ENCODE data around the gene ADAMTS15.

The ADAMTS15 gene

GRCh38 chr11:130462931-130463330 lies 14.5 kb downstream of the ADAMTS15 start:
- TF ChIP-seq MYNN (tag by site-specific recombination; IDR thresholded peaks at IDR 0.05; ENCODE audit: borderline replicate concordance) (no peak), ZNF248 (tag by site-specific recombination; IDR thresholded peaks at IDR 0.05) (no peak)
- no peaks in the 10 kb centered on the region for H3K4me1 ChIP-seq (ENCODE audit: control insufficient read depth, insufficient read depth, low read length)
- peaks cover 0 to 19% of the 10 kb centered on the region in 2 experiments; a peak in 2 of 3 replicates for H3K36me3 ChIP-seq (ENCODE audit: control insufficient read depth in 2 of 2, insufficient read depth in 1 of 2, low read length in 2 of 2)
- ChIA-PET CTCF (interaction anchor here (0.5 to 0.7 kb wide), 2 partner anchors 21 to 399 kb away, joined by 3 read pairs; no protein-coding TSS in a partner anchor), POLR2A (no interaction called here)
- no peak overlapping the region for H3K27ac ChIP-seq (ENCODE audit: extremely low read depth, low read depth, low read length)
- no peak overlapping the region for H3K4me3 ChIP-seq (ENCODE audit: low read depth, low read length)
- no peaks in the 10 kb centered on the region for H3K9me3 ChIP-seq (ENCODE audit: control insufficient read depth, insufficient read depth, low read depth, low read length)

- no peaks in the 10 kb centered on the region for H3K4me1 ChIP-seq (ENCODE audit: control insufficient read depth, insufficient read depth, low read length)
- POLR2A ChIA-PET = no interaction called here
- H3K36me3 ChIP-seq (ENCODE audit: control insufficient read depth in 2 of 2, insufficient read depth in 1 of 2, low read length in 2 of 2) = peaks cover 0 to 19% of the 10 kb centered on the region in 2 experiments; a peak in 2 of 3 replicates
- no peaks in the 10 kb centered on the region for H3K9me3 ChIP-seq (ENCODE audit: control insufficient read depth, insufficient read depth, low read depth, low read length)
- H3K27ac ChIP-seq (ENCODE audit: extremely low read depth, low read depth, low read length) = no peak overlapping the region
- H3K4me3 ChIP-seq (ENCODE audit: low read depth, low read length) = no peak overlapping the region
- CTCF ChIA-PET = no interaction called here
- TF ChIP-seq, protein P1, sequence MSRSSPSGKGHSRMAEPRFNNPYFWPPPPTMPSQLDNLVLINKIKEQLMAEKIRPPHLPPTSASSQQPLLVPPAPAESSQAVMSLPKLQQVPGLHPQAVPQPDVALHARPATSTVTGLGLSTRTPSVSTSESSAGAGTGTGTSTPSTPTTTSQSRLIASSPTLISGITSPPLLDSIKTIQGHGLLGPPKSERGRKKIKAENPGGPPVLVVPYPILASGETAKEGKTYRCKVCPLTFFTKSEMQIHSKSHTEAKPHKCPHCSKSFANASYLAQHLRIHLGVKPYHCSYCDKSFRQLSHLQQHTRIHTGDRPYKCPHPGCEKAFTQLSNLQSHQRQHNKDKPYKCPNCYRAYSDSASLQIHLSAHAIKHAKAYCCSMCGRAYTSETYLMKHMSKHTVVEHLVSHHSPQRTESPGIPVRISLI (tag by site-specific recombination; IDR thresholded peaks at IDR 0.05) = no peak
- TF ChIP-seq OSR2 (tag by site-specific recombination; IDR thresholded peaks at IDR 0.05) (no peak), ZNF76 (tag by site-specific recombination; IDR thresholded peaks at IDR 0.05; ENCODE audit: borderline replicate concordance, low read depth) (peak; percentile 65)
Observed at GRCh38 chr11:130464291-130464812, 15.9 kb downstream of the ADAMTS15 start.

DNA sequence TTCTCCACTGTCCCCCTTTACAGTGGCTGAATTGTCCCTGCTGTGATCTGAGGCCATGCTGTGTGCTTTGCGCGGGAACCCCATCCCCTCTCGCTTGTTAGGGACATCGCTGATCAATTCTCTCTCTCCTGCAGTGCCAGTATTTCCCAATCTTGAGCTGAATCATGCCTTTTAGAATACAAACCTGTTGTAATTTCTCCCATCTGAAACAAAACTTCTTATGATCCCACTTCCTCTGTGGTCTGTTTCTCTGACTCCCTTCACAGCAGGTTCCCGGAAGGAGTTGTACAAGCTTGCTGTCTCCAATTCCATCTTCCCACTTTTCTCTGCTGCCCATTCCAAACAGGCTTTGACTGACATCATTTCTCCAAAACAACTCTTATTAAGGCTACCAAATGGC lies 16.8 kb downstream of the ADAMTS15 start:
- Histone ChIP-seq H3K4me1 (ENCODE audit: control insufficient read depth, insufficient read depth, low read length) (no peaks in the 10 kb centered on the region), H3K4me3 (ENCODE audit: low read depth, low read length) (no peak overlapping the region), H3K9me3 (ENCODE audit: control insufficient read depth, insufficient read depth, low read depth, low read length) (no peaks in the 10 kb centered on the region), H3K27ac (ENCODE audit: extremely low read depth, low read depth, low read length) (no peak overlapping the region), H3K36me3 (ENCODE audit: control insufficient read depth in 2 of 2, insufficient read depth in 1 of 2, low read length in 2 of 2) (peaks cover 0 to 19% of the 10 kb centered on the region in 2 experiments; a peak in 2 of 3 replicates)
- TF ChIP-seq ZNF221 (tag by site-specific recombination; IDR thresholded peaks at IDR 0.05; ENCODE audit: borderline replicate concordance) = no peak
- TF ChIP-seq OVOL3 (tag by site-specific recombination; IDR thresholded peaks at IDR 0.05) = no peak
- TF ChIP-seq ZNF423 (tag by site-specific recombination; IDR thresholded peaks at IDR 0.05) = no peak
- TF ChIP-seq, protein P2, sequence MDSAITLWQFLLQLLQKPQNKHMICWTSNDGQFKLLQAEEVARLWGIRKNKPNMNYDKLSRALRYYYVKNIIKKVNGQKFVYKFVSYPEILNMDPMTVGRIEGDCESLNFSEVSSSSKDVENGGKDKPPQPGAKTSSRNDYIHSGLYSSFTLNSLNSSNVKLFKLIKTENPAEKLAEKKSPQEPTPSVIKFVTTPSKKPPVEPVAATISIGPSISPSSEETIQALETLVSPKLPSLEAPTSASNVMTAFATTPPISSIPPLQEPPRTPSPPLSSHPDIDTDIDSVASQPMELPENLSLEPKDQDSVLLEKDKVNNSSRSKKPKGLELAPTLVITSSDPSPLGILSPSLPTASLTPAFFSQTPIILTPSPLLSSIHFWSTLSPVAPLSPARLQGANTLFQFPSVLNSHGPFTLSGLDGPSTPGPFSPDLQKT (IDR thresholded peaks at IDR 0.05; ENCODE audit: borderline replicate concordance, low read depth, low read length) = no peak
- no peak for TF ChIP-seq ZNF785 (tag by site-specific recombination; IDR thresholded peaks at IDR 0.05)
- no peak for TF ChIP-seq ZNF624 (tag by site-specific recombination; IDR thresholded peaks at IDR 0.05)
- TF ChIP-seq ZNF660 (tag by site-specific recombination; IDR thresholded peaks at IDR 0.05) = no peak
- TF ChIP-seq ZNF843 (tag by site-specific recombination; IDR thresholded peaks at IDR 0.05) = no peak
- TF ChIP-seq ZNF692 (tag by site-specific recombination; IDR thresholded peaks at IDR 0.05) = no peak
- TF ChIP-seq ZNF302 (tag by site-specific recombination; IDR thresholded peaks at IDR 0.05; ENCODE audit: low read depth) = no peak
- TF ChIP-seq, protein P3, sequence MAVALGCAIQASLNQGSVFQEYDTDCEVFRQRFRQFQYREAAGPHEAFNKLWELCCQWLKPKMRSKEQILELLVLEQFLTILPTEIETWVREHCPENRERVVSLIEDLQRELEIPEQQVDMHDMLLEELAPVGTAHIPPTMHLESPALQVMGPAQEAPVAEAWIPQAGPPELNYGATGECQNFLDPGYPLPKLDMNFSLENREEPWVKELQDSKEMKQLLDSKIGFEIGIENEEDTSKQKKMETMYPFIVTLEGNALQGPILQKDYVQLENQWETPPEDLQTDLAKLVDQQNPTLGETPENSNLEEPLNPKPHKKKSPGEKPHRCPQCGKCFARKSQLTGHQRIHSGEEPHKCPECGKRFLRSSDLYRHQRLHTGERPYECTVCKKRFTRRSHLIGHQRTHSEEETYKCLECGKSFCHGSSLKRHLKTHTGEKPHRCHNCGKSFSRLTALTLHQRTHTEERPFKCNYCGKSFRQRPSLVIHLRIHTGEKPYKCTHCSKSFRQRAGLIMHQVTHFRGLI (tag by site-specific recombination; IDR thresholded peaks at IDR 0.05) = no peak
- ChIA-PET CTCF (no interaction called here), POLR2A (no interaction called here)

All from HEK293 (cell line).